Neuronal stem cell (in vitro differentiated cells): ENCODE measurements around the gene SPINT3.

Experiments
- DNase-seq: peaks from one replicate; pipeline ENCODE4 v3.0.0-alpha.2; 2013; ENCODE audit warnings: low spot score
- H2AFZ ChIP-seq: one replicate; pipeline ENCODE4 v1.6.1; 2013; ENCODE audit warnings: mild to moderate bottlenecking, low read length, inconsistent platforms
- H2AK5ac ChIP-seq: 2 replicates; pipeline ENCODE4 v1.6.1; 2013; ENCODE audit warnings: low read depth, mild to moderate bottlenecking, inconsistent platforms, low read length, moderate library complexity, mixed read lengths
- H2BK120ac ChIP-seq: 2 replicates; pipeline ENCODE4 v1.6.1; 2013; ENCODE audit warnings: low read depth, mild to moderate bottlenecking, inconsistent platforms, low read length, moderate library complexity, mixed read lengths
- H2BK12ac ChIP-seq: one replicate; pipeline ENCODE4 v1.6.1; 2013; ENCODE audit warnings: low read length, inconsistent platforms
- H2BK15ac ChIP-seq: 2 replicates; pipeline ENCODE4 v1.6.1; 2013; ENCODE audit warnings: mild to moderate bottlenecking, low read length, inconsistent platforms, mixed read lengths
- H2BK5ac ChIP-seq: one replicate; pipeline ENCODE4 v1.6.1; 2013; ENCODE audit warnings: inconsistent platforms, mild to moderate bottlenecking, low read length, moderate library complexity
- H3K14ac ChIP-seq: one replicate; pipeline ENCODE4 v1.6.1; 2013; ENCODE audit warnings: low read length, inconsistent platforms
- H3K18ac ChIP-seq: 2 replicates; pipeline ENCODE4 v1.6.1; 2013; ENCODE audit warnings: low read length, inconsistent platforms
- H3K23ac ChIP-seq: 2 replicates; pipeline ENCODE4 v1.6.1; 2013; ENCODE audit warnings: low read depth, mild to moderate bottlenecking, mixed read lengths, low read length, inconsistent platforms; ENCODE audit not compliant: poor library complexity
- H3K27ac ChIP-seq: replicated peaks from 3 replicates; pipeline ENCODE4 v1.5.1; 2013; ENCODE audit warnings: low read length, inconsistent platforms
- H3K27me3 ChIP-seq, 3 experiments: 2 replicates each; pipeline ENCODE4 v1.6.1; 2013; ENCODE audit warnings: low read length in 3 of 3, mild to moderate bottlenecking in 2 of 3, inconsistent platforms in 1 of 3, low read depth in 1 of 3, mixed read lengths in 1 of 3, moderate library complexity in 1 of 3; ENCODE audit not compliant: control insufficient read depth in 3 of 3, insufficient read depth in 3 of 3
- H3K36me3 ChIP-seq, 2 donors: replicated peaks in 1 of 2; 2 replicates each; pipeline ENCODE4 v1.6.1; 2013; ENCODE audit warnings: low read length in 2 of 2; ENCODE audit not compliant: control insufficient read depth in 2 of 2, insufficient read depth in 2 of 2
- H3K4ac ChIP-seq: 2 replicates; pipeline ENCODE4 v1.6.1; 2013; ENCODE audit warnings: inconsistent platforms, mild to moderate bottlenecking, low read length, moderate library complexity
- H3K4me1 ChIP-seq, 2 donors: 1 replicate in 1 of 2; 2 replicates in 1 of 2; pipeline ENCODE4 v1.6.1; 2013; ENCODE audit warnings: low read length in 2 of 2, low read depth in 1 of 2; ENCODE audit not compliant: control insufficient read depth in 2 of 2, insufficient read depth in 1 of 2
- H3K4me2 ChIP-seq: one replicate; pipeline ENCODE4 v1.6.1; 2013; ENCODE audit warnings: mild to moderate bottlenecking, low read length, inconsistent platforms; ENCODE audit not compliant: insufficient read depth, poor library complexity, severe bottlenecking
- H3K4me3 ChIP-seq, 2 donors: 2 replicates each; pipeline ENCODE4 v1.5.1; 2013; ENCODE audit warnings: low read length in 2 of 2, mild to moderate bottlenecking in 2 of 2, inconsistent platforms in 1 of 2, moderate library complexity in 1 of 2
- H3K79me1 ChIP-seq: one replicate; pipeline ENCODE4 v1.6.1; 2013; ENCODE audit warnings: low read depth, mild to moderate bottlenecking, inconsistent platforms, low read length, moderate library complexity
- H3K9ac ChIP-seq: one replicate; pipeline ENCODE4 v1.6.1; 2013; ENCODE audit warnings: mild to moderate bottlenecking, low read depth, low read length, inconsistent platforms; ENCODE audit not compliant: poor library complexity
- H3K9me3 ChIP-seq, 2 donors: replicated peaks in 1 of 2; 2 replicates each; pipeline versions ENCODE3 to v1.6.1; 2013; ENCODE audit warnings: low read length in 2 of 2, mild to moderate bottlenecking in 2 of 2, inconsistent platforms in 1 of 2, low read depth in 1 of 2, mixed read lengths in 1 of 2, moderate library complexity in 1 of 2; ENCODE audit not compliant: control insufficient read depth in 2 of 2, insufficient read depth in 1 of 2
- H4K8ac ChIP-seq: one replicate; pipeline ENCODE4 v1.6.1; 2013; ENCODE audit warnings: low read depth, mild to moderate bottlenecking, inconsistent platforms, low read length, moderate library complexity
- H4K91ac ChIP-seq: one replicate; pipeline ENCODE4 v1.6.1; 2013; ENCODE audit warnings: low read length, low read depth, mild to moderate bottlenecking, inconsistent platforms; ENCODE audit not compliant: poor library complexity
- WGBS, 2 donors: extraction: QIAGEN DNeasy Blood & Tissue Kit; methylation state at CpG; one replicate each; pipeline ENCODE4 v1.1.7; 2013; ENCODE audit warnings: missing lambda C conversion rate in 2 of 2, mixed read lengths in 1 of 2; ENCODE audit not compliant: insufficient read length in 2 of 2, insufficient replicate concordance in 1 of 2; ENCODE audit errors: extremely low coverage in 2 of 2; 5-methylcytosine and 5-hydroxymethylcytosine counted together

The SPINT3 gene

GRCh38 chr20:45545351-45545750, 29.9 kb upstream of the SPINT3 start:
- Histone ChIP-seq H3K4ac (no peak overlapping the region), H3K36me3 (no peaks in the 10 kb centered on the region), H4K91ac (no peak overlapping the region), H3K4me3 (no peak overlapping the region), H3K27ac (no peak overlapping the region), H3K79me1 (no peaks in the 10 kb centered on the region), H4K8ac (no peak overlapping the region), H3K9ac (no peak overlapping the region), H2BK12ac (no peak overlapping the region), H3K23ac (no peak overlapping the region), H3K4me2 (no peak overlapping the region), H3K4me1 (no peaks in the 10 kb centered on the region), H3K27me3 (peaks cover 0 to 14% (median 0%) of the 10 kb centered on the region in 3 experiments), H3K9me3 (no peaks in the 10 kb centered on the region), H2BK120ac (no peak overlapping the region), H3K14ac (no peak overlapping the region), H2AFZ (no peak overlapping the region), H2BK5ac (no peak overlapping the region), H3K18ac (no peak overlapping the region), H2AK5ac (no peak overlapping the region), H2BK15ac (no peak overlapping the region)
- no CpG with 5 or more reads among the region's 3 CpGs for WGBS, 2 donors
- DNase-seq = no peak

GRCh38 chr20:45539382-45539781, 24.0 kb upstream of the SPINT3 start, which contains the start of gene WFDC6:
WFDC6 (minus strand) TSS chr20:45539482; CDS start chr20:45539407, 75 bp downstream.
- H2BK5ac ChIP-seq = no peak within 1 kb of the TSS
- H3K4me1 ChIP-seq = no peaks in the 10 kb centered on the region
- no peaks in the 10 kb centered on the region for H3K36me3 ChIP-seq
- no peak within 1 kb of the TSS for H2BK15ac ChIP-seq
- no peak within 1 kb of the TSS for H3K27ac ChIP-seq
- no peak within 1 kb of the TSS for H4K91ac ChIP-seq
- H3K9me3 ChIP-seq = no peaks in the 10 kb centered on the region
- H3K27me3 ChIP-seq = no peaks in the 10 kb centered on the region
- no peak within 1 kb of the TSS for H2BK12ac ChIP-seq
- H3K4me3 ChIP-seq = no peak within 1 kb of the TSS
- no peak for DNase-seq
- H2BK120ac ChIP-seq = no peak within 1 kb of the TSS
- no peaks in the 10 kb centered on the region for H3K79me1 ChIP-seq
- WGBS, 2 donors = no CpG with 5 or more reads among the region's 2 CpGs
- no peak within 1 kb of the TSS for H3K4me2 ChIP-seq
- no peak within 1 kb of the TSS for H3K14ac ChIP-seq
- H3K23ac ChIP-seq = no peak within 1 kb of the TSS
- no peak within 1 kb of the TSS for H2AK5ac ChIP-seq
- H3K9ac ChIP-seq = no peak within 1 kb of the TSS
- no peak within 1 kb of the TSS for H3K4ac ChIP-seq
- H3K18ac ChIP-seq = no peak within 1 kb of the TSS
- H4K8ac ChIP-seq = no peak within 1 kb of the TSS
- H2AFZ ChIP-seq = no peak within 1 kb of the TSS

GRCh38 chr20:45538209-45538799, 22.9 kb upstream of the SPINT3 start:
- H3K27ac ChIP-seq = no peak overlapping the region
- no peak overlapping the region for H3K4me3 ChIP-seq
- no peaks in the 10 kb centered on the region for H3K79me1 ChIP-seq
- H3K36me3 ChIP-seq = no peaks in the 10 kb centered on the region
- no peaks in the 10 kb centered on the region for H3K4me1 ChIP-seq
- no peak overlapping the region for H4K91ac ChIP-seq
- no peak overlapping the region for H3K18ac ChIP-seq
- H2AFZ ChIP-seq = no peak overlapping the region
- no peaks in the 10 kb centered on the region for H3K27me3 ChIP-seq
- H4K8ac ChIP-seq = no peak overlapping the region
- H2BK15ac ChIP-seq = no peak overlapping the region
- no peak overlapping the region for H3K4ac ChIP-seq
- no peak overlapping the region for H2BK12ac ChIP-seq
- no CpG with 5 or more reads among the region's 7 CpGs for WGBS, 2 donors
- no peak overlapping the region for H3K14ac ChIP-seq
- no peak overlapping the region for H2BK5ac ChIP-seq
- no peak for DNase-seq
- no peak overlapping the region for H2AK5ac ChIP-seq
- no peak overlapping the region for H3K9ac ChIP-seq
- no peaks in the 10 kb centered on the region for H3K9me3 ChIP-seq
- no peak overlapping the region for H3K23ac ChIP-seq
- no peak overlapping the region for H3K4me2 ChIP-seq
- H2BK120ac ChIP-seq = no peak overlapping the region

- Histone ChIP-seq H3K27me3 (peaks cover 0 to 10% (median 0%) of the 10 kb centered on the region in 3 experiments), H3K23ac (no peak overlapping the region), H2BK120ac (no peak overlapping the region), H3K18ac (no peak overlapping the region), H3K4me3 (no peak overlapping the region), H4K8ac (no peak overlapping the region), H3K9me3 (no peaks in the 10 kb centered on the region), H2BK12ac (no peak overlapping the region), H2AK5ac (no peak overlapping the region), H2BK15ac (no peak overlapping the region), H2AFZ (no peak overlapping the region), H3K4me2 (no peak overlapping the region), H3K4ac (no peak overlapping the region), H3K36me3 (no peaks in the 10 kb centered on the region), H4K91ac (no peak overlapping the region), H3K79me1 (no peaks in the 10 kb centered on the region), H3K14ac (no peak overlapping the region), H2BK5ac (no peak overlapping the region), H3K27ac (no peak overlapping the region), H3K4me1 (no peaks in the 10 kb centered on the region), H3K9ac (no peak overlapping the region)
- WGBS, 2 donors = no CpG with 5 or more reads among the region's 4 CpGs
- no peak for DNase-seq
These were observed 11.9 kb upstream of the SPINT3 start for GRCh38 chr20:45527294-45527693.
